Sigmoid colon (tissue), 7 donors: ENCODE measurements around the gene CUX1. TPM values are rescaled to one million over a fixed set of nuclear protein-coding genes. Genes with fewer than 3 reads are reported as not detected.
"Not testable (repeated sequence)": the region's sequence is repeated elsewhere in the genome, so short reads cannot be mapped to it uniquely, and the experiment has no call there.

Experiments used
- DNase-seq: peaks from one replicate; pipeline ENCODE4 v3.0.0-alpha.2; 2019
- H3K27ac ChIP-seq, 4 donors: fragments of 200-600 bp; sonication (generic); one replicate each; pipeline ENCODE4 v1.5.1; 2016 to 2019; ENCODE audit warnings: mild to moderate bottlenecking in 1 of 4
- H3K27me3 ChIP-seq, 3 donors: fragments of 200-600 bp; sonication (generic); one replicate each; pipeline ENCODE4 v1.5.1; 2019; ENCODE audit warnings: mild to moderate bottlenecking in 1 of 3
- H3K36me3 ChIP-seq, 4 donors: fragments of 200-600 bp; sonication (generic); one replicate each; pipeline ENCODE4 v1.5.1; 2016 to 2019
- H3K4me1 ChIP-seq, 4 donors: fragments of 200-600 bp; sonication (generic); one replicate each; pipeline ENCODE4 v1.5.1; 2017 to 2019
- H3K4me3 ChIP-seq, 4 donors: fragments of 200-600 bp; sonication (generic); one replicate each; pipeline ENCODE4 v1.5.1; 2017 to 2019; ENCODE audit warnings: mild to moderate bottlenecking in 2 of 4, moderate library complexity in 1 of 4
- H3K9me3 ChIP-seq, 4 donors: fragments of 200-600 bp in 3 of 4; sonication (generic) in 3 of 4; one replicate each; pipeline versions ENCODE4 v1.5.1 to v1.6.1; 2013 to 2019
- CTCF ChIP-seq, 4 experiments: fragments of 450-650 bp in 3 of 4; fragments of 200-600 bp in 1 of 4; IDR thresholded peaks; one replicate each; pipeline ENCODE4 v1.5.1; 2016 to 2019; ENCODE audit warnings: antibody characterized with exemption in 4 of 4, mild to moderate bottlenecking in 3 of 4, moderate library complexity in 2 of 4
- EP300 ChIP-seq, 4 donors: sonication (generic); formaldehyde crosslinking; IDR thresholded peaks; one replicate each; pipeline ENCODE4 v1.6.1; 2017; ENCODE audit warnings: antibody characterized with exemption in 4 of 4
- POLR2A ChIP-seq, 2 donors: fragments of 450-650 bp; IDR thresholded peaks; one replicate each; pipeline ENCODE4 v1.6.1; 2016; ENCODE audit warnings: antibody characterized with exemption in 2 of 2, mild to moderate bottlenecking in 2 of 2, moderate library complexity in 2 of 2
- POLR2AphosphoS5 ChIP-seq, 4 donors: sonication (generic); formaldehyde crosslinking; IDR thresholded peaks; one replicate each; pipeline ENCODE4 v1.6.1; 2017; ENCODE audit warnings: antibody characterized with exemption in 4 of 4
- WGBS, 2 donors: extraction: QIAGEN DNeasy Blood & Tissue Kit; methylation state at CpG; one replicate each; pipeline ENCODE4 v1.1.7; 2013; 5-methylcytosine and 5-hydroxymethylcytosine counted together
- intact Hi-C: fragments of 100-400 bp; cut with DNase I; formaldehyde crosslinking; loops from one replicate; pipeline ENCODE4 v1.15.1; 2023
- polyA plus RNA-seq, 3 donors: library from polyadenylated mRNA; stranded (reverse); fragments of 200-250 nt; gene quantifications; one replicate each; pipeline ENCODE4 v1.2.3, GENCODE V29; 2013
- total RNA-seq, 4 donors: library from RNA; depleted of rRNA; stranded (reverse); fragments of >200 nt; gene quantifications; one replicate each; pipeline ENCODE4 v1.1.0, GENCODE V29; 2016
- donor health status: healthy with polysubstance abuse.
- donor health status: Bipolar disorder and iron deficiency.
- donor health status: healthy.

Gene CUX1
- total and polyA plus RNA-seq, 7 donors, result 46.7 to 127 (median 49.9) TPM

GRCh38 chr7:101867265-101867664 is 49.8 kb downstream of the CUX1 start:
- peaks cover 0 to 48% (median 37%) of the 10 kb centered on the region in 4 donors for H3K4me1 ChIP-seq
- intact Hi-C loops, result no loop called here
- DNase-seq, result no peak
- 86 to 95% methylated on average over 12 of the region's 12 CpGs for WGBS, 2 donors
- no peaks in the 10 kb centered on the region for H3K27me3 ChIP-seq
- no peaks in the 10 kb centered on the region for H3K36me3 ChIP-seq
- no peaks in the 10 kb centered on the region for H3K9me3 ChIP-seq
- TF ChIP-seq EP300 (IDR thresholded peaks at IDR 0.05), result no peak
- no peak for TF ChIP-seq POLR2AphosphoS5 (IDR thresholded peaks at IDR 0.05)
- no peak for TF ChIP-seq CTCF (IDR thresholded peaks at IDR 0.05)
- TF ChIP-seq POLR2A (IDR thresholded peaks at IDR 0.05), result no peak
- H3K4me3 ChIP-seq, result no peak overlapping the region
- no peak overlapping the region for H3K27ac ChIP-seq

GRCh38 chr7:101867681-101868080 is 50.3 kb downstream of the CUX1 start:
- H3K27ac ChIP-seq, DNase-seq, intact Hi-C loops, H3K4me3 ChIP-seq, H3K27me3 ChIP-seq, H3K9me3 ChIP-seq, H3K36me3 ChIP-seq: not testable (repeated sequence)
- WGBS, 2 donors, result 92 to 96% methylated on average over 6 of the region's 6 CpGs
- peaks cover 0 to 45% (median 37%) of the 10 kb centered on the region in 4 donors for H3K4me1 ChIP-seq

- Histone ChIP-seq H3K36me3 (no peaks in the 10 kb centered on the region), H3K9me3 (no peaks in the 10 kb centered on the region), H3K4me1 (peaks cover 0 to 46% (median 37%) of the 10 kb centered on the region in 4 donors), H3K27me3 (no peaks in the 10 kb centered on the region), H3K4me3 (no peak overlapping the region), H3K27ac (no peak overlapping the region)
- no peak for TF ChIP-seq POLR2A (IDR thresholded peaks at IDR 0.05)
- no peak for TF ChIP-seq EP300 (IDR thresholded peaks at IDR 0.05)
- TF ChIP-seq POLR2AphosphoS5 (IDR thresholded peaks at IDR 0.05), result no peak
- TF ChIP-seq CTCF (IDR thresholded peaks at IDR 0.05), result no peak
- intact Hi-C loops, result no loop called here
- WGBS, 2 donors, result 91 to 92% methylated on average over 11 of the region's 11 CpGs
- DNase-seq, result no peak
These were observed 50.9 kb downstream of the CUX1 start for GRCh38 chr7:101868191-101868950.

- Histone ChIP-seq H3K9me3 (no peaks in the 10 kb centered on the region), H3K4me3 (no peak overlapping the region), H3K4me1 (peaks cover 0 to 55% (median 45%) of the 10 kb centered on the region in 4 donors), H3K36me3 (no peaks in the 10 kb centered on the region), H3K27me3 (no peaks in the 10 kb centered on the region), H3K27ac (peak overlapping the region in 3 of 4 donors; percentile 55 to 73 (median 71))
- intact Hi-C loops, result no loop called here
- WGBS, 2 donors, result 77 to 88% methylated on average over 38 of the region's 38 CpGs
- TF ChIP-seq POLR2A (IDR thresholded peaks at IDR 0.05) (no peak), CTCF (IDR thresholded peaks at IDR 0.05) (no peak), EP300 (IDR thresholded peaks at IDR 0.05) (no peak), POLR2AphosphoS5 (IDR thresholded peaks at IDR 0.05) (no peak)
- no peak for DNase-seq
These were observed 51.8 kb downstream of the CUX1 start for GRCh38 chr7:101869026-101869900.

GRCh38 chr7:101869901-101870290 is 52.5 kb downstream of the CUX1 start:
- TF ChIP-seq POLR2A (IDR thresholded peaks at IDR 0.05), result no peak
- TF ChIP-seq CTCF (IDR thresholded peaks at IDR 0.05), result no peak
- no peak for TF ChIP-seq EP300 (IDR thresholded peaks at IDR 0.05)
- no peak for TF ChIP-seq POLR2AphosphoS5 (IDR thresholded peaks at IDR 0.05)
- Histone ChIP-seq H3K9me3 (no peaks in the 10 kb centered on the region), H3K4me3 (no peak overlapping the region), H3K27me3 (no peaks in the 10 kb centered on the region), H3K27ac (peak overlapping the region; percentile 53 to 73 (median 63)), H3K36me3 (no peaks in the 10 kb centered on the region), H3K4me1 (peaks cover 0 to 60% (median 51%) of the 10 kb centered on the region in 4 donors)
- DNase-seq, result no peak
- WGBS, 2 donors, result 60 to 62% methylated on average over 7 of the region's 7 CpGs
- intact Hi-C loops, result no loop called here
